ENCODE data around the gene PAPSS1. TPM values are rescaled to one million over a fixed set of nuclear protein-coding genes. Genes with fewer than 3 reads are reported as not detected.

PAPSS1 gene
- total RNA-seq, 1 experiment from 2014 or later, result 59.0 TPM

- no peak overlapping the region for H2AFZ ChIP-seq (ENCODE audit: low read depth, low read length, poor library complexity, severe bottlenecking)
- TF ChIP-seq, protein P1, sequence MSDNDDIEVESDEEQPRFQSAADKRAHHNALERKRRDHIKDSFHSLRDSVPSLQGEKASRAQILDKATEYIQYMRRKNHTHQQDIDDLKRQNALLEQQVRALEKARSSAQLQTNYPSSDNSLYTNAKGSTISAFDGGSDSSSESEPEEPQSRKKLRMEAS (IDR thresholded peaks at IDR 0.05), result no peak
- TF ChIP-seq JUND (IDR thresholded peaks at IDR 0.05) (no peak), CTCF (IDR thresholded peaks at IDR 0.05 in 2 of 3, conservative IDR thresholded peaks at IDR 0.05 in 1 of 3; ENCODE audit: borderline replicate concordance in 1 of 3, insufficient read depth in 1 of 3, low read depth in 2 of 3, low read length in 2 of 3) (no peak), EZH2 (IDR thresholded peaks at IDR 0.05) (no peak), CBX3 (IDR thresholded peaks at IDR 0.05; ENCODE audit: low read depth) (no peak), CEBPB (IDR thresholded peaks at IDR 0.05; ENCODE audit: low read depth) (no peak), POLR2AphosphoS5 (IDR thresholded peaks at IDR 0.05; ENCODE audit: low read depth, low read length) (no peak), ZNF274 (IDR thresholded peaks at IDR 0.05; ENCODE audit: low read depth, low read length) (no peak), SIN3A (IDR thresholded peaks at IDR 0.05; ENCODE audit: low read depth) (no peak), FOSL1 (IDR thresholded peaks at IDR 0.05; ENCODE audit: low read depth) (no peak), YY1 (IDR thresholded peaks at IDR 0.05; ENCODE audit: extremely low read depth, insufficient replicate concordance, low read depth, low read length) (no peak), POLR2A (IDR thresholded peaks at IDR 0.05; ENCODE audit: borderline replicate concordance, extremely low read depth, insufficient read depth, insufficient read length) (no peak), EZH2phosphoT487 (IDR thresholded peaks at IDR 0.05; ENCODE audit: borderline replicate concordance) (no peak), SP1 (IDR thresholded peaks at IDR 0.05; ENCODE audit: low read depth) (no peak), EGR1 (IDR thresholded peaks at IDR 0.05; ENCODE audit: low read depth) (no peak), ELF1 (IDR thresholded peaks at IDR 0.05; ENCODE audit: borderline replicate concordance, low read depth) (no peak), ZFX (IDR thresholded peaks at IDR 0.05) (no peak), SRF (IDR thresholded peaks at IDR 0.05; ENCODE audit: low read depth) (no peak)
- TF ChIP-seq, protein P2, sequence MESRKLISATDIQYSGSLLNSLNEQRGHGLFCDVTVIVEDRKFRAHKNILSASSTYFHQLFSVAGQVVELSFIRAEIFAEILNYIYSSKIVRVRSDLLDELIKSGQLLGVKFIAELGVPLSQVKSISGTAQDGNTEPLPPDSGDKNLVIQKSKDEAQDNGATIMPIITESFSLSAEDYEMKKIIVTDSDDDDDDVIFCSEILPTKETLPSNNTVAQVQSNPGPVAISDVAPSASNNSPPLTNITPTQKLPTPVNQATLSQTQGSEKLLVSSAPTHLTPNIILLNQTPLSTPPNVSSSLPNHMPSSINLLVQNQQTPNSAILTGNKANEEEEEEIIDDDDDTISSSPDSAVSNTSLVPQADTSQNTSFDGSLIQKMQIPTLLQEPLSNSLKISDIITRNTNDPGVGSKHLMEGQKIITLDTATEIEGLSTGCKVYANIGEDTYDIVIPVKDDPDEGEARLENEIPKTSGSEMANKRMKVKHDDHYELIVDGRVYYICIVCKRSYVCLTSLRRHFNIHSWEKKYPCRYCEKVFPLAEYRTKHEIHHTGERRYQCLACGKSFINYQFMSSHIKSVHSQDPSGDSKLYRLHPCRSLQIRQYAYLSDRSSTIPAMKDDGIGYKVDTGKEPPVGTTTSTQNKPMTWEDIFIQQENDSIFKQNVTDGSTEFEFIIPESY (IDR thresholded peaks at IDR 0.05; ENCODE audit: extremely low read depth, insufficient replicate concordance, low read length), result no peak
- H3K4me1 ChIP-seq (ENCODE audit: control insufficient read depth in 1 of 2, insufficient read depth in 2 of 2, low read length in 2 of 2), result no peaks in the 10 kb centered on the region
- POLR2A ChIA-PET, result no interaction called here
- H3K9ac ChIP-seq (ENCODE audit: low read length), result no peak overlapping the region
- no peaks in the 10 kb centered on the region for H3K36me3 ChIP-seq (ENCODE audit: control insufficient read depth in 1 of 2, insufficient read depth in 2 of 2, low read length in 2 of 2)
- no peaks in the 10 kb centered on the region for H4K20me1 ChIP-seq (ENCODE audit: insufficient read depth)
- CTCF ChIA-PET, result no interaction called here
- no peaks in the 10 kb centered on the region for H3K79me2 ChIP-seq (ENCODE audit: insufficient read depth, low read length)
- ATAC-seq, result no peak
- no peak overlapping the region for H3K4me3 ChIP-seq (replicated peaks in 1 of 2; ENCODE audit: low read depth in 1 of 2, low read length in 2 of 2)
- H3K9me3 ChIP-seq (ENCODE audit: control insufficient read depth in 1 of 2, insufficient read depth in 1 of 2, low read depth in 1 of 2, low read length in 2 of 2), result no peaks in the 10 kb centered on the region
- intact Hi-C loops (cut with micrococcal nuclease), result no loop called here
- H3K27ac ChIP-seq (ENCODE audit: low read depth, low read length), result no peak overlapping the region
- DNase-seq (ENCODE audit: low read depth, low spot score), result no peak
- RAD21 ChIA-PET (ENCODE audit: low non-redundant PET in 1 of 2, low total read pairs in 2 of 2, uncharacterized antibody in 2 of 2, unreplicated experiment in 2 of 2), result no interaction called here
- no TSS peak for BruUV-seq (replicated peaks)
- no peaks in the 10 kb centered on the region for H3K27me3 ChIP-seq (ENCODE audit: insufficient read depth, low read length)
- H3K9me2 ChIP-seq (ENCODE audit: insufficient read depth), result no peaks in the 10 kb centered on the region
- no peak overlapping the region for H3K4me2 ChIP-seq (ENCODE audit: low read length)
These were observed 89.8 kb downstream of the PAPSS1 start for GRCh38 chr4:107630185-107630705.

Measured in HCT116 (cell line).